GM21786 (cell line): ENCODE measurements around the gene TMEFF2.

ENCODE experiments used
- ATAC-seq: cut with Tn5 transposase; IDR thresholded peaks from one replicate; pipeline ENCODE4 v1.9.1; 2021; ENCODE audit not compliant: unreplicated experiment

TMEFF2 gene

GRCh38 chr2:192025637-192026036 is 169.1 kb downstream of the TMEFF2 start:
- ATAC-seq: no peak

GRCh38 chr2:192023006-192023405 is 171.7 kb downstream of the TMEFF2 start:
- ATAC-seq: no peak

- ATAC-seq: no peak
Measured at GRCh38 chr2:192017844-192018243, 176.9 kb downstream of the TMEFF2 start.

GRCh38 chr2:192016265-192016664 is 178.5 kb downstream of the TMEFF2 start:
- no peak for ATAC-seq

GRCh38 chr2:192013211-192013610 is 181.5 kb downstream of the TMEFF2 start:
- ATAC-seq: no peak

GRCh38 chr2:192011196-192011595 is 183.5 kb downstream of the TMEFF2 start:
- no peak for ATAC-seq

- no peak for ATAC-seq
Measured at GRCh38 chr2:192010073-192010472, 184.7 kb downstream of the TMEFF2 start.

- ATAC-seq: no peak
Measured at GRCh38 chr2:192007581-192008228, 187.0 kb downstream of the TMEFF2 start.

- no peak for ATAC-seq
Measured at GRCh38 chr2:192005211-192005610, 189.5 kb downstream of the TMEFF2 start.

- peak; percentile 66 for ATAC-seq
Measured at GRCh38 chr2:192004188-192004963, 190.4 kb downstream of the TMEFF2 start.

GRCh38 chr2:192002418-192002817 is 192.3 kb downstream of the TMEFF2 start:
- ATAC-seq: no peak

- no peak for ATAC-seq
Measured at GRCh38 chr2:192000196-192000980, 194.3 kb downstream of the TMEFF2 start.

- ATAC-seq: no peak
Measured at GRCh38 chr2:191999101-191999841, 195.5 kb downstream of the TMEFF2 start.

GRCh38 chr2:191995285-191995684 is 199.4 kb downstream of the TMEFF2 start:
- no peak for ATAC-seq

GRCh38 chr2:191994749-191995148 is 200.0 kb downstream of the TMEFF2 start:
- no peak for ATAC-seq

GRCh38 chr2:191991442-191991841 is 203.3 kb downstream of the TMEFF2 start:
- no peak for ATAC-seq

GRCh38 chr2:191985740-191986139 is 209.0 kb downstream of the TMEFF2 start:
- no peak for ATAC-seq

- ATAC-seq: no peak
Measured at GRCh38 chr2:191983591-191983990, 211.1 kb downstream of the TMEFF2 start.

- ATAC-seq: no peak
Measured at GRCh38 chr2:191983186-191983585, 211.5 kb downstream of the TMEFF2 start.

GRCh38 chr2:191981706-191982105 is 213.0 kb downstream of the TMEFF2 start:
- ATAC-seq: no peak

GRCh38 chr2:191980483-191980882 is 214.2 kb downstream of the TMEFF2 start:
- ATAC-seq: no peak
